Measurements from ENCODE around the gene LRP1B.
"Not testable (repeated sequence)": the region's sequence is repeated elsewhere in the genome, so short reads cannot be mapped to it uniquely, and the experiment has no call there.

The LRP1B gene

GRCh38 chr2:140654565-140654964, 1476.3 kb downstream of the LRP1B start:
- TF ChIP-seq, protein P1, sequence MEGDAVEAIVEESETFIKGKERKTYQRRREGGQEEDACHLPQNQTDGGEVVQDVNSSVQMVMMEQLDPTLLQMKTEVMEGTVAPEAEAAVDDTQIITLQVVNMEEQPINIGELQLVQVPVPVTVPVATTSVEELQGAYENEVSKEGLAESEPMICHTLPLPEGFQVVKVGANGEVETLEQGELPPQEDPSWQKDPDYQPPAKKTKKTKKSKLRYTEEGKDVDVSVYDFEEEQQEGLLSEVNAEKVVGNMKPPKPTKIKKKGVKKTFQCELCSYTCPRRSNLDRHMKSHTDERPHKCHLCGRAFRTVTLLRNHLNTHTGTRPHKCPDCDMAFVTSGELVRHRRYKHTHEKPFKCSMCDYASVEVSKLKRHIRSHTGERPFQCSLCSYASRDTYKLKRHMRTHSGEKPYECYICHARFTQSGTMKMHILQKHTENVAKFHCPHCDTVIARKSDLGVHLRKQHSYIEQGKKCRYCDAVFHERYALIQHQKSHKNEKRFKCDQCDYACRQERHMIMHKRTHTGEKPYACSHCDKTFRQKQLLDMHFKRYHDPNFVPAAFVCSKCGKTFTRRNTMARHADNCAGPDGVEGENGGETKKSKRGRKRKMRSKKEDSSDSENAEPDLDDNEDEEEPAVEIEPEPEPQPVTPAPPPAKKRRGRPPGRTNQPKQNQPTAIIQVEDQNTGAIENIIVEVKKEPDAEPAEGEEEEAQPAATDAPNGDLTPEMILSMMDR (IDR thresholded peaks at IDR 0.05; ENCODE audit: insufficient read depth, low read depth, low read length, missing control alignments) = no peak
- DNase-seq (ENCODE audit: low read depth) = no peak
- no peak overlapping the region for H3K4me3 ChIP-seq (ENCODE audit: low read length)

DNA sequence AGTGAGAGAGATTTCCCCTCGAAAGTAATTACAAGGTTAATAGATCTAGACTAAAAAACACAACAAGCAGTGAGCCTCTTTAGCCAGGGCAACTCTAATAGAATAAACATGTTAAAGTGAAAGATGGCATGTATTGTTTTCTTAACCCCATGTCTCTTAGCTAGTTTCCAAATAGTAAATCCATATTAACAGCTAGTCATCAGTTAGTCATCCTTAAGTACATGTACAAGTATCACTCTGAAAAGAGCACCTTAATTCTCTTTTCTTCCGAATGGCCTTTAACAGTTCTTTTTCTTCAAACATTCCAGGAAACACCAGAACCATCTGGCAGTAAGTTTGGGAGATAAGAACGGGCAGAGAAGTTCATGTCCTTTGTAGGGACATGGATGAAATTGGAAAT, 1480.0 kb downstream of the LRP1B start:
- peak; percentile 57 for DNase-seq (ENCODE audit: low read depth)
- TF ChIP-seq, protein P1 (IDR thresholded peaks at IDR 0.05; ENCODE audit: insufficient read depth, low read depth, low read length, missing control alignments) = no peak
- no peak overlapping the region for H3K4me3 ChIP-seq (ENCODE audit: low read length)

DNA sequence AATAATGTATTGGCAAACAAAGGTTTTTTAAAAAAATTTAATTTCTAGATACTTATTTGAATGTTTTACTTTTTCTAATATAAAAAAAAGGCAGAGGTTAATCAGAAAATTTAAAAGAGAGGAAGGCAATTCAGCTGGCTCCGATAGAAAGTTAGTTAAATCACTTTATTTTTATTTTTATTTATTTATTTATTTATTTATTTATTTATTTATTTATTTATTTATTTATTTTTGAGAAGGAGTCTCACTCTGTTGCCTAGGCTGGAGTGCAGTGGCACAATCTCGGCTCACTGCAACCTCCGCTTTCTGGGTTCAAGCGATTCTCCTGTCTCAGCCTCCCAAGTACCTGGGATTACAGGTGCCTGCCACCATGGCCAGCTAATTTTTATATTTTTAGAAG, 1480.7 kb downstream of the LRP1B start:
- not testable (repeated sequence) for H3K4me3 ChIP-seq (ENCODE audit: low read length); DNase-seq (ENCODE audit: low read depth)

DNA sequence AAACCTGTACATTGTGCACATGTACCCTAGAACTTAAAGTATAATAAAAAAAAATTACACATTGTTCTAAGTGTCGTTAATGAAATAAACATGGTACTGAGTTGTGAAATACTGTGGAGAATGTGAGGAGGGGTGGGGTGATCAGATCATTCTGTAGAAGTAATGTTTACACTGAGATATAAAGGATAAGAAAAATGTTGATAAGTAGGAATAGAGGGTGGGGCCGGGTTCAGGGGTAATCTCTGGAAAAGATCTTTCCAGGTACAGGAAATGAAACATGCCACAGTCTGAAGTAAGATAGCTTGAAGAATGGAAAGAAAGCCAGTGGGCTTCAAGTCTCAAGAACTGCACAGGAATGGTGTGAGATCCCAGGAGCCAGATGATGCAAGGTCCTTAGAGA, 1482.4 kb downstream of the LRP1B start:
- DNase-seq (ENCODE audit: low read depth) = no peak
- TF ChIP-seq, protein P1 (IDR thresholded peaks at IDR 0.05; ENCODE audit: insufficient read depth, low read depth, low read length, missing control alignments) = no peak
- H3K4me3 ChIP-seq (ENCODE audit: low read length) = no peak overlapping the region

GRCh38 chr2:140643761-140644187, 1487.0 kb downstream of the LRP1B start:
- DNase-seq (ENCODE audit: low read depth) = peak; percentile 56
- TF ChIP-seq, protein P1 (IDR thresholded peaks at IDR 0.05; ENCODE audit: insufficient read depth, low read depth, low read length, missing control alignments) = no peak
- no peak overlapping the region for H3K4me3 ChIP-seq (ENCODE audit: low read length)

DNA sequence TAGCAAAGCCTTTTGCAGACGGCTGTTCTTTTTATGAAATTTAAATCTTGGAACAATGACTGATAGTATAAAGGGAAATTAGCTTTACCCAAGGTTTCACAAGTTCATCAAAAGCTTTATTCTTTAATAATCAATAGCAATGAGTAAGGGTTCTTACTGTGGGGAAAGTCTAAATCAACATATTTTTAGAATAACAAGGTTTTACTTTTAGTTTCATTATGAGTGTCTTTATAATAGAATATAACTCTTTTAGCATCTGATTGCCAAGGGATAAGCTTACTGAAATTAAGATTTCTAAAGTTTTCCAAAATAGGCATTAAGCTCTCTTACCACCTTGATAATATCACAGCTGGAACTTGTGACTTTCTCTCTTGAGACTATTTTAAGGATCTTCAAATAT, 1489.7 kb downstream of the LRP1B start:
- no peak for DNase-seq (ENCODE audit: low read depth)
- TF ChIP-seq, protein P1 (IDR thresholded peaks at IDR 0.05; ENCODE audit: insufficient read depth, low read depth, low read length, missing control alignments) = no peak
- H3K4me3 ChIP-seq (ENCODE audit: low read length) = no peak overlapping the region

DNA sequence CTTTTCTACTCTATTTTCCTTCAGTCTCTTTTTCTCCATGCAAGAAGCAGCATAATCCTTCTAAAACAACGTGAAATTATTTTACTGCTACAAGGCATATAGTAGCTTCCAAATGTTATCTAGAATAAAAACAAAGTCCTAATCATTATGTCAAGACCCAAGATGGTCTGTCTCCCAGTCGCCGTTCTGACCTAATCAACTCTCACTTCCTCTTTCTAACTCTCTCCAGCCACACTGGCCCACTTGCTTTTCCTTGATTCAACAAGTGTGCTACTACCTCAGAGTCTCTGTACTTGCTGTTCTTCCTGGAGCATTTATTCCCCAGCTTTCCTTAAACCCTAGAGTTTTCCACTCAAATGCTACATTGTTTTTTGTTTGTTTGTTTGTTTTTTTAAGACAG, 1491.2 kb downstream of the LRP1B start:
- TF ChIP-seq, protein P1 (IDR thresholded peaks at IDR 0.05; ENCODE audit: insufficient read depth, low read depth, low read length, missing control alignments) = no peak
- H3K4me3 ChIP-seq (ENCODE audit: low read length) = no peak overlapping the region
- DNase-seq (ENCODE audit: low read depth) = no peak
